K562 (cell line): Measurements from ENCODE around the gene DIS3L2.

Experiments
- CTCF ChIP-seq, 3 experiments: IDR thresholded peaks in 2 of 3; conservative IDR thresholded peaks in 1 of 3; 2 replicates each; pipeline ENCODE4 v1.5.1; 2011 to 2012; ENCODE audit warnings: low read length in 3 of 3, mild to moderate bottlenecking in 3 of 3, control low read depth in 2 of 3, improper control_type of control experiment in 1 of 3, inconsistent platforms in 1 of 3, low read depth in 1 of 3, mixed read lengths in 1 of 3, moderate library complexity in 1 of 3; ENCODE audit not compliant: insufficient read depth in 2 of 3
- ELK1 ChIP-seq: sonication (generic); formaldehyde crosslinking; IDR thresholded peaks from 2 replicates; pipeline ENCODE4 v1.8.1; 2022; ENCODE audit warnings: missing genetic modification reagents
- EZH2 ChIP-seq: IDR thresholded peaks from 2 replicates; pipeline ENCODE4 v1.6.1; 2012; ENCODE audit warnings: low read depth, mild to moderate bottlenecking, inconsistent platforms, low read length, borderline replicate concordance
- GABPB2 ChIP-seq: fragments of 250-450 bp; sonication (Bioruptor Pico); conservative IDR thresholded peaks from 2 replicates; pipeline ENCODE4 v1.5.1; 2021; ENCODE audit warnings: mild to moderate bottlenecking
- HDAC2 ChIP-seq: fragments of 450-650 bp; IDR thresholded peaks from 2 replicates; pipeline ENCODE4 v1.6.1; 2016; ENCODE audit warnings: mild to moderate bottlenecking
- JUND ChIP-seq, 2 experiments: IDR thresholded peaks; 2 replicates in 1 of 2; 3 replicates in 1 of 2; pipeline ENCODE4 v1.6.1; 2011; ENCODE audit warnings: borderline replicate concordance in 2 of 2, low read depth in 2 of 2, low read length in 2 of 2, improper control_type of control experiment in 1 of 2, missing biosample characterization in 1 of 2, missing genetic modification characterization in 1 of 2, missing genetic modification reagents in 1 of 2
- KDM1A ChIP-seq, 2 experiments: fragments of 450-650 bp; IDR thresholded peaks; 2 replicates each; pipeline ENCODE4 v1.6.1; 2016; ENCODE audit warnings: mild to moderate bottlenecking in 2 of 2
- NEUROD1 ChIP-seq: fragments of 150-350 bp; IDR thresholded peaks from 2 replicates; pipeline ENCODE4 v1.6.1; 2014; ENCODE audit warnings: borderline replicate concordance, low read length, low read depth; ENCODE audit not compliant: partially characterized antibody
- POLR2A ChIP-seq: fragments of 450-650 bp; conservative IDR thresholded peaks from 2 replicates; pipeline ENCODE4 v1.6.1; 2016
- ZNF212 ChIP-seq: fragments of 450-650 bp; formaldehyde crosslinking; IDR thresholded peaks from 2 replicates; pipeline ENCODE4 v1.4.0; 2020; ENCODE audit warnings: mild to moderate bottlenecking
- ZNF263 ChIP-seq: sonication (generic); formaldehyde crosslinking; IDR thresholded peaks from 2 replicates; pipeline ENCODE4 v1.8.0; 2022; ENCODE audit warnings: mild to moderate bottlenecking, missing genetic modification reagents, borderline replicate concordance
- ZNF280B ChIP-seq: fragments of 250-450 bp; sonication (Bioruptor Pico); IDR thresholded peaks from 2 replicates; pipeline ENCODE4 v1.5.1; 2021; ENCODE audit warnings: mild to moderate bottlenecking
- ZNF347 ChIP-seq: fragments of 450-650 bp; formaldehyde crosslinking; IDR thresholded peaks from 2 replicates; pipeline ENCODE4 v1.4.0; 2020; ENCODE audit warnings: low read depth, mild to moderate bottlenecking, moderate library complexity
- ZZZ3 ChIP-seq: fragments of 450-650 bp; IDR thresholded peaks from 2 replicates; pipeline ENCODE4 v1.6.1; 2016; ENCODE audit warnings: antibody characterized with exemption, mild to moderate bottlenecking, moderate library complexity

GRCh38 chr2:232265329-232265728 is 303.8 kb downstream of the DIS3L2 start:
- no peak for TF ChIP-seq JUND (IDR thresholded peaks at IDR 0.05; ENCODE audit: borderline replicate concordance, low read depth, low read length)
- no peak for TF ChIP-seq JUND (tag; IDR thresholded peaks at IDR 0.05; ENCODE audit: borderline replicate concordance, low read depth, low read length)
- no peak for TF ChIP-seq ZNF263 (CRISPR knock-in tag)
- TF ChIP-seq NEUROD1: no peak
- TF ChIP-seq EZH2: no peak
- no peak for TF ChIP-seq ZNF347 (CRISPR knock-in tag)
- no peak for TF ChIP-seq POLR2A
- TF ChIP-seq HDAC2: no peak
- TF ChIP-seq ELK1 (CRISPR knock-in tag): no peak
- TF ChIP-seq ZZZ3: no peak
- TF ChIP-seq ZNF280B (CRISPR knock-in tag): no peak
- no peak for TF ChIP-seq GABPB2 (CRISPR knock-in tag)
- no peak for TF ChIP-seq KDM1A (IDR thresholded peaks at IDR 0.05)
- TF ChIP-seq CTCF (IDR thresholded peaks at IDR 0.05 in 2 of 3, conservative IDR thresholded peaks at IDR 0.05 in 1 of 3; ENCODE audit: insufficient read depth in 2 of 3, low read depth in 1 of 3, low read length in 3 of 3): no peak
- TF ChIP-seq ZNF212 (CRISPR knock-in tag): no peak
